OCI-LY1 (cell line): ENCODE measurements around the gene PLEKHD1.

Source experiments
- EZH2 ChIP-seq: fragments of 200-600 bp; sonication (generic), shearing (Covaris generic); IDR thresholded peaks from 2 replicates; pipeline ENCODE4 v1.8.0; 2017; ENCODE audit warnings: borderline replicate concordance, mixed run types, mild to moderate bottlenecking, antibody characterized with exemption, low read length, moderate library complexity, mixed read lengths
- TF ChIP-seq, protein P1 (sequence below): fragments of 200-600 bp; sonication (generic), shearing (Covaris generic); IDR thresholded peaks from 2 replicates; pipeline ENCODE4 v1.5.1; 2017; ENCODE audit warnings: mild to moderate bottlenecking, antibody characterized with exemption, low read length, moderate library complexity, mixed read lengths

DNA sequence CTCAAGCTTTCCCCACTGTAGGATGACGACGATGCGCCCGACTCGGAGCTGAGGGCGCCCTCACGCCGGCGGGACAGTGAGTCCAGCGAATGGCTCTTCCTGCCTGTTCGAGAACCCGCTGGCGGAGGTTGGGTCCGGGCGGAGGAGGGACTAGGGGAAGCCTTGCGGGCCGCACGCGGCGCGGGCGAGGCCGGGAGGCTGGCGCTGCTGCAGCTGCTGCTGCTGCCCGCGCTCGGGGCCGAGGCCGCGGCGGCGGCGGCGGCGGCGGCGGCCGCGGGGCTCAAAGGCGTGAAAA lies 88.3 kb downstream of the PLEKHD1 start:
- TF ChIP-seq, protein P1, sequence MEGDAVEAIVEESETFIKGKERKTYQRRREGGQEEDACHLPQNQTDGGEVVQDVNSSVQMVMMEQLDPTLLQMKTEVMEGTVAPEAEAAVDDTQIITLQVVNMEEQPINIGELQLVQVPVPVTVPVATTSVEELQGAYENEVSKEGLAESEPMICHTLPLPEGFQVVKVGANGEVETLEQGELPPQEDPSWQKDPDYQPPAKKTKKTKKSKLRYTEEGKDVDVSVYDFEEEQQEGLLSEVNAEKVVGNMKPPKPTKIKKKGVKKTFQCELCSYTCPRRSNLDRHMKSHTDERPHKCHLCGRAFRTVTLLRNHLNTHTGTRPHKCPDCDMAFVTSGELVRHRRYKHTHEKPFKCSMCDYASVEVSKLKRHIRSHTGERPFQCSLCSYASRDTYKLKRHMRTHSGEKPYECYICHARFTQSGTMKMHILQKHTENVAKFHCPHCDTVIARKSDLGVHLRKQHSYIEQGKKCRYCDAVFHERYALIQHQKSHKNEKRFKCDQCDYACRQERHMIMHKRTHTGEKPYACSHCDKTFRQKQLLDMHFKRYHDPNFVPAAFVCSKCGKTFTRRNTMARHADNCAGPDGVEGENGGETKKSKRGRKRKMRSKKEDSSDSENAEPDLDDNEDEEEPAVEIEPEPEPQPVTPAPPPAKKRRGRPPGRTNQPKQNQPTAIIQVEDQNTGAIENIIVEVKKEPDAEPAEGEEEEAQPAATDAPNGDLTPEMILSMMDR, result no peak
- no peak for TF ChIP-seq EZH2
